Ishikawa (cell line): Measurements from ENCODE around the gene RBMX2.

Source experiments
- CEBPB ChIP-seq: IDR thresholded peaks from 2 replicates; pipeline ENCODE4 v1.6.1; 2012
- EP300 ChIP-seq: IDR thresholded peaks from 2 replicates; pipeline ENCODE4 v1.6.1; 2012; ENCODE audit warnings: borderline replicate concordance
- FOXM1 ChIP-seq: IDR thresholded peaks from 2 replicates; pipeline ENCODE4 v1.6.1; 2012; ENCODE audit warnings: low read depth, borderline replicate concordance
- MAX ChIP-seq: IDR thresholded peaks from 2 replicates; pipeline ENCODE4 v1.6.1; 2012
- NFIC ChIP-seq: IDR thresholded peaks from 2 replicates; pipeline ENCODE4 v1.6.1; 2012
- REST ChIP-seq: IDR thresholded peaks from 2 replicates; pipeline ENCODE4 v1.6.1; 2012; ENCODE audit warnings: low read depth, mild to moderate bottlenecking
- TAF1 ChIP-seq: IDR thresholded peaks from 2 replicates; pipeline ENCODE4 v1.6.1; 2012; ENCODE audit warnings: low read depth, mild to moderate bottlenecking
- TCF12 ChIP-seq: IDR thresholded peaks from 2 replicates; pipeline ENCODE4 v1.6.1; 2012; ENCODE audit warnings: low read depth
- TEAD4 ChIP-seq: IDR thresholded peaks from 2 replicates; pipeline ENCODE4 v1.6.1; 2012
- USF1 ChIP-seq: IDR thresholded peaks from 2 replicates; pipeline ENCODE4 v1.6.1; 2012
- ZBTB7A ChIP-seq: IDR thresholded peaks from 2 replicates; pipeline ENCODE4 v1.6.1; 2012; ENCODE audit warnings: low read depth

RBMX2 gene

DNA sequence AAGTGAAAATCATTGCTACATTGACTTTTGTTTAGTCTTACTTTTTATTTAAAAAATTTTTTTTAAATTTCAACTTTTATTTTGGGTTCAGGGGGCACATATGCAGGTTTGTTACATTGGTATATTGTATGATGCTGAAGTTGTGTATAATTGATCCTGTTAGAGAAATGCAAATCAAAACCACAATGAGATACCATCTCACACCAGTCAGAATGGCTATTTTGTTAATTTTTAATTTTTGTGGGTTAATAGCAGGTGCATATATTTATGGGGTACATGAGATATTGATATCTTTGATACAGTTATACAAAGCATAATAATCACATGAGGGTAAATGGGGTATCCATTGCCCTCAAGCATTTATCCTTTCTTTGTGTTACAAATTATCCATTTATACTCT is 34.1 kb downstream of the RBMX2 start:
- TF ChIP-seq TCF12 = no peak
- no peak for TF ChIP-seq TEAD4
- TF ChIP-seq CEBPB = no peak
- no peak for TF ChIP-seq NFIC

GRCh38 chrX:130443875-130444274 is 42.1 kb downstream of the RBMX2 start:
- TF ChIP-seq CEBPB (no peak), NFIC (no peak), USF1 (no peak), TEAD4 (no peak), MAX (no peak)

DNA sequence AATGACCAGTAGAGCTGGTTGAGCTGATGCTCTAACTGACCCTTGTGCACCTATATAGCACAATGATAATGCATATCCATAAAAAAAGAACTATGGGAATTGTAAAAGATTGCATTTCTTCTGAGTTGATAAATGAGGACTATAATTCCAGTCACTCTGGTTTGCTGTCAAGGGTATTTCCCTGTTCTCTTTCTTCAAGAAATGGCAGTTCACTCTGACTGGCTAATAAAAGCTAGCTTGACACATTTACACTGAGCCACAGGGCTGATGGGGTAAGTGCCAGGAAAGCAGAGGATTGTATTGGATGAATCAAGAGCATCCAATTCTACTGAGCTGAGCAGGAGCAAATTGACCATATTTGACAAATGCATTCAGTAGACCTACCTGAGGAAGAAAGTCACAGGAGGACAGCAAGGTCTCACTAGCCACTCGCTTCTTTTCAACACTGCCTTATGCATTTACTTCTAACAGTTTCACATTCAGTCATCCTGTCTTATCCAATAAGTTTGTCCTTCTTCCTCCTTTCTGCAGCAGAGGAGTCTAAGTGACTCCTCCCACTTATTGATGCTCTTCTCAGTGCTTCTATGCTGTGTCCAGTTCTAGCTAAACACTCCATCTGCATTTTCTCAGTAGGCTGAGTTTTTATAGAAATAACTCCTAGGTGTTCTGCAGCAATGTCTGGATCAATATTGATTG is 43.0 kb downstream of the RBMX2 start:
- TF ChIP-seq REST = no peak

- no peak for TF ChIP-seq ZBTB7A
- no peak for TF ChIP-seq CEBPB
- no peak for TF ChIP-seq TEAD4
- TF ChIP-seq TAF1 = no peak
- no peak for TF ChIP-seq EP300
- no peak for TF ChIP-seq FOXM1
Measured at GRCh38 chrX:130446974-130447373, 45.2 kb downstream of the RBMX2 start.
